Esophagus muscularis mucosa (tissue), 4 donors: ENCODE measurements around the gene HTR1D.

Source experiments
- EP300 ChIP-seq: sonication (generic); formaldehyde crosslinking; IDR thresholded peaks from one replicate; pipeline ENCODE4 v1.6.1; 2017; ENCODE audit warnings: antibody characterized with exemption
- POLR2A ChIP-seq: fragments of 450-650 bp; IDR thresholded peaks from one replicate; pipeline ENCODE4 v1.6.1; 2017; ENCODE audit warnings: antibody characterized with exemption, moderate library complexity, mild to moderate bottlenecking, low read depth
- POLR2AphosphoS5 ChIP-seq, 2 donors: sonication (generic); formaldehyde crosslinking; IDR thresholded peaks; one replicate each; pipeline ENCODE4 v1.6.1; 2017; ENCODE audit warnings: antibody characterized with exemption in 2 of 2
- TF ChIP-seq, protein P1 (sequence below), 3 experiments: fragments of 200-600 bp in 2 of 3; fragments of 450-650 bp in 1 of 3; sonication (generic) in 2 of 3; IDR thresholded peaks; one replicate each; pipeline ENCODE4 v1.5.1; 2017 to 2019; ENCODE audit warnings: antibody characterized with exemption in 3 of 3, mild to moderate bottlenecking in 2 of 3, moderate library complexity in 1 of 3

DNA sequence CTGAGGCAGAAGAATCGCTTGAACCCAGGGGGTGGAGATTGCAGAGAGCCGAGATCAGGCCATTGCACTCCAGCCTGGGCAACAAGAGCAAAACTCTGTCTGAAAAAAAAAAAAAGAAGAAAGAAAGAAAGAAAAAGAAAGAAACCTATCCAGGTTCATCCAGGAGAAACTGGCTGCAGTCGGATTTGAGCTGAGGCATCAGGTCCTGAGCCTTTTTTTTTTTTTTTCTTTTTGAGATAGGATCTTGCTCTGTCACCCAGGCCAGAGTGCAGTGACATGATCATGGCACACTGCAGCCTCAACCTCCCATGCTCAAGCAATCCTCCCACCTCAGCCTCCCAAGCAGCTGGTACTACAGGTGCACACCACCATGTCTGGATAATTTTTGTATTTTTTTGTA lies 26.1 kb downstream of the HTR1D start:
- TF ChIP-seq, protein P1, sequence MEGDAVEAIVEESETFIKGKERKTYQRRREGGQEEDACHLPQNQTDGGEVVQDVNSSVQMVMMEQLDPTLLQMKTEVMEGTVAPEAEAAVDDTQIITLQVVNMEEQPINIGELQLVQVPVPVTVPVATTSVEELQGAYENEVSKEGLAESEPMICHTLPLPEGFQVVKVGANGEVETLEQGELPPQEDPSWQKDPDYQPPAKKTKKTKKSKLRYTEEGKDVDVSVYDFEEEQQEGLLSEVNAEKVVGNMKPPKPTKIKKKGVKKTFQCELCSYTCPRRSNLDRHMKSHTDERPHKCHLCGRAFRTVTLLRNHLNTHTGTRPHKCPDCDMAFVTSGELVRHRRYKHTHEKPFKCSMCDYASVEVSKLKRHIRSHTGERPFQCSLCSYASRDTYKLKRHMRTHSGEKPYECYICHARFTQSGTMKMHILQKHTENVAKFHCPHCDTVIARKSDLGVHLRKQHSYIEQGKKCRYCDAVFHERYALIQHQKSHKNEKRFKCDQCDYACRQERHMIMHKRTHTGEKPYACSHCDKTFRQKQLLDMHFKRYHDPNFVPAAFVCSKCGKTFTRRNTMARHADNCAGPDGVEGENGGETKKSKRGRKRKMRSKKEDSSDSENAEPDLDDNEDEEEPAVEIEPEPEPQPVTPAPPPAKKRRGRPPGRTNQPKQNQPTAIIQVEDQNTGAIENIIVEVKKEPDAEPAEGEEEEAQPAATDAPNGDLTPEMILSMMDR (IDR thresholded peaks at IDR 0.05): no peak
- TF ChIP-seq POLR2AphosphoS5 (IDR thresholded peaks at IDR 0.05): no peak
- no peak for TF ChIP-seq POLR2A
- no peak for TF ChIP-seq EP300
